H9 (cell line): ENCODE measurements around the gene LIPE. TPM values are rescaled to one million over a fixed set of nuclear protein-coding genes. Genes with fewer than 3 reads are reported as not detected.

ENCODE experiments used
- DNase-seq: peaks from one replicate; pipeline ENCODE4 v3.0.0-alpha.2; 2017
- H2AFZ ChIP-seq: one replicate; pipeline ENCODE4 v1.6.1; 2013; ENCODE audit warnings: mild to moderate bottlenecking, low read length, control low read depth, moderate library complexity
- H2AK5ac ChIP-seq: 2 replicates; pipeline ENCODE4 v1.6.1; 2013; ENCODE audit warnings: low read length, control low read depth, mixed read lengths; ENCODE audit not compliant: insufficient read length
- H2BK120ac ChIP-seq: one replicate; pipeline ENCODE4 v1.6.1; 2013; ENCODE audit warnings: low read depth, mild to moderate bottlenecking, low read length, control low read depth, inconsistent platforms; ENCODE audit not compliant: poor library complexity, severe bottlenecking
- H2BK12ac ChIP-seq: 2 replicates; pipeline ENCODE4 v1.6.1; 2013; ENCODE audit warnings: low read length, control low read depth, mixed read lengths, low read depth; ENCODE audit not compliant: insufficient read length
- H2BK15ac ChIP-seq: 2 replicates; pipeline ENCODE4 v1.6.1; 2013; ENCODE audit warnings: low read depth, low read length, control low read depth
- H2BK20ac ChIP-seq: one replicate; pipeline ENCODE4 v1.6.1; 2013; ENCODE audit warnings: low read depth, mild to moderate bottlenecking, low read length, control low read depth, inconsistent platforms; ENCODE audit not compliant: poor library complexity, severe bottlenecking
- H2BK5ac ChIP-seq: 2 replicates; pipeline ENCODE4 v1.6.1; 2013; ENCODE audit warnings: low read length, control low read depth, mixed read lengths; ENCODE audit not compliant: insufficient read length
- H3K14ac ChIP-seq: 2 replicates; pipeline ENCODE4 v1.6.1; 2013; ENCODE audit warnings: low read length, control low read depth; ENCODE audit not compliant: insufficient read depth
- H3K18ac ChIP-seq: 2 replicates; pipeline ENCODE4 v1.6.1; 2013; ENCODE audit warnings: low read depth, mild to moderate bottlenecking, mixed read lengths, low read length, control low read depth; ENCODE audit not compliant: insufficient read length
- H3K23ac ChIP-seq: 2 replicates; pipeline ENCODE4 v1.6.1; 2013; ENCODE audit warnings: low read length, control low read depth, mixed read lengths, low read depth; ENCODE audit not compliant: insufficient read length
- H3K23me2 ChIP-seq: 2 replicates; pipeline ENCODE4 v1.6.1; 2013; ENCODE audit warnings: low read depth, mild to moderate bottlenecking, mixed read lengths, low read length, control low read depth; ENCODE audit not compliant: insufficient read length, poor library complexity, severe bottlenecking
- H3K27ac ChIP-seq: 2 replicates; pipeline ENCODE4 v1.5.1; 2013; ENCODE audit warnings: low read length, control low read depth, mixed read lengths, low read depth; ENCODE audit not compliant: insufficient read length
- H3K27me3 ChIP-seq: 2 replicates; pipeline ENCODE4 v1.6.1; 2013; ENCODE audit warnings: low read length, control low read depth, inconsistent platforms; ENCODE audit not compliant: insufficient read depth
- H3K4ac ChIP-seq: 2 replicates; pipeline ENCODE4 v1.6.1; 2013; ENCODE audit warnings: low read depth, mild to moderate bottlenecking, control low read depth, inconsistent platforms, low read length, moderate library complexity
- H3K4me1 ChIP-seq: 2 replicates; pipeline ENCODE4 v1.6.1; 2013; ENCODE audit warnings: low read length, control low read depth, inconsistent platforms; ENCODE audit not compliant: insufficient read depth
- H3K4me2 ChIP-seq: 2 replicates; pipeline ENCODE4 v1.6.1; 2013; ENCODE audit warnings: low read length, control low read depth, mixed read lengths; ENCODE audit not compliant: insufficient read length, insufficient read depth
- H3K56ac ChIP-seq: 2 replicates; pipeline ENCODE4 v1.6.1; 2013; ENCODE audit warnings: low read depth, mild to moderate bottlenecking, mixed read lengths, low read length, control low read depth; ENCODE audit not compliant: insufficient read length
- H3K79me1 ChIP-seq: 2 replicates; pipeline ENCODE4 v1.6.1; 2013; ENCODE audit warnings: low read depth, mild to moderate bottlenecking, moderate library complexity, low read length, control low read depth, inconsistent platforms; ENCODE audit not compliant: insufficient read depth, poor library complexity, severe bottlenecking
- H3K79me2 ChIP-seq: 2 replicates; pipeline ENCODE4 v1.6.1; 2013; ENCODE audit warnings: low read length, control low read depth, inconsistent platforms; ENCODE audit not compliant: insufficient read depth
- H3K9ac ChIP-seq: 2 replicates; pipeline ENCODE4 v1.6.1; 2013; ENCODE audit warnings: low read length, control low read depth, mixed read lengths; ENCODE audit not compliant: insufficient read length; ENCODE audit errors: extremely low read depth
- H3K9me3 ChIP-seq: one replicate; pipeline ENCODE4 v1.6.1; 2013; ENCODE audit warnings: low read depth, low read length, inconsistent platforms; ENCODE audit not compliant: control insufficient read depth
- H3T11ph ChIP-seq: one replicate; pipeline ENCODE4 v1.6.1; 2013; ENCODE audit warnings: mild to moderate bottlenecking, low read length, control low read depth, inconsistent platforms
- H4K20me1 ChIP-seq: one replicate; pipeline ENCODE4 v1.6.1; 2013; ENCODE audit not compliant: control insufficient read depth, insufficient read length, insufficient read depth
- H4K5ac ChIP-seq: 2 replicates; pipeline ENCODE4 v1.6.1; 2013; ENCODE audit warnings: low read depth, mild to moderate bottlenecking, mixed read lengths, low read length, control low read depth; ENCODE audit not compliant: insufficient read length
- H4K8ac ChIP-seq: replicated peaks from 2 replicates; pipeline ENCODE4 v1.6.1; 2013; ENCODE audit warnings: low read length, control low read depth, mixed read lengths, low read depth; ENCODE audit not compliant: insufficient read length
- H4K91ac ChIP-seq: 2 replicates; pipeline ENCODE4 v1.6.1; 2013; ENCODE audit warnings: low read depth, mild to moderate bottlenecking, moderate library complexity, mixed read lengths, low read length, control low read depth; ENCODE audit not compliant: insufficient read length
- H3K27ac Mint-ChIP-seq, 3 experiments: 2 replicates in 2 of 3; 3 replicates in 1 of 3; pipeline ENCODE4 v1.8.0; 2020 to 2021; ENCODE audit warnings: mixed read lengths in 3 of 3, mild to moderate bottlenecking in 1 of 3, moderate library complexity in 1 of 3
- H3K27me3 Mint-ChIP-seq: 2 replicates; pipeline ENCODE4 v1.8.0; 2021; ENCODE audit warnings: low read depth, mild to moderate bottlenecking, moderate library complexity, mixed read lengths
- H3K36me3 Mint-ChIP-seq, 3 experiments: 2 replicates in 2 of 3; 3 replicates in 1 of 3; pipeline ENCODE4 v1.8.0; 2020 to 2021; ENCODE audit warnings: low read depth in 3 of 3, mixed read lengths in 3 of 3; ENCODE audit not compliant: insufficient read depth in 1 of 3
- H3K4me1 Mint-ChIP-seq, 2 experiments: 2 replicates each; pipeline ENCODE4 v1.8.0; 2020; ENCODE audit warnings: mixed read lengths in 2 of 2
- H3K4me3 Mint-ChIP-seq, 2 experiments: 2 replicates in 1 of 2; 3 replicates in 1 of 2; pipeline ENCODE4 v1.8.0; 2020 to 2021; ENCODE audit warnings: mild to moderate bottlenecking in 2 of 2, mixed read lengths in 2 of 2, moderate library complexity in 1 of 2
- H3K9me3 Mint-ChIP-seq, 2 experiments: 2 replicates in 1 of 2; 3 replicates in 1 of 2; pipeline ENCODE4 v1.8.0; 2020; ENCODE audit warnings: mild to moderate bottlenecking in 2 of 2, mixed read lengths in 2 of 2, moderate library complexity in 1 of 2
- WGBS: extraction: QIAGEN DNeasy Blood & Tissue Kit; methylation state at CpG from one replicate; pipeline ENCODE4 v1.1.7; 2013; ENCODE audit warnings: missing lambda C conversion rate, low lambda C conversion rate, mixed read lengths; ENCODE audit not compliant: insufficient read length; ENCODE audit errors: extremely low coverage; 5-methylcytosine and 5-hydroxymethylcytosine counted together
- total RNA-seq: library from RNA; stranded (reverse); gene quantifications from 2 replicates; pipeline ENCODE4 v1.2.1, GENCODE V29; 2021
- TF ChIP-seq, protein P1 (sequence below): fragments of 200-600 bp; sonication (generic); conservative IDR thresholded peaks from 3 replicates; pipeline ENCODE4 v1.8.0; 2021; ENCODE audit warnings: antibody characterized with exemption, mild to moderate bottlenecking

LIPE gene
- total RNA-seq, 1 experiment from 2014 or later: 6.3 TPM

- Histone ChIP-seq H2BK20ac (no peak overlapping the region), H2AFZ (no peak overlapping the region), H2BK15ac (no peak overlapping the region), H3K18ac (no peak overlapping the region), H3K4me2 (peak overlapping the region; percentile 36), H4K91ac (no peak overlapping the region), H3K56ac (no peak overlapping the region), H3K9me3 (no peaks in the 10 kb centered on the region), H2BK120ac (no peak overlapping the region), H3K4me1 (peaks cover 5% of the 10 kb centered on the region; the same call in 1 of the 2 replicates), H3K79me1 (no peaks in the 10 kb centered on the region), H3K79me2 (no peaks in the 10 kb centered on the region), H3K27ac (no peak overlapping the region), H4K5ac (no peak overlapping the region), H3K23ac (no peak overlapping the region), H2BK12ac (no peak overlapping the region), H2BK5ac (no peak overlapping the region), H4K20me1 (no peaks in the 10 kb centered on the region), H3K14ac (no peak overlapping the region), H3K4ac (no peak overlapping the region), H3K27me3 (no peaks in the 10 kb centered on the region), H3K23me2 (peaks cover 3% of the 10 kb centered on the region), H3T11ph (no peak overlapping the region), H3K9ac (no peak overlapping the region), H4K8ac (no peak overlapping the region), H2AK5ac (no peak overlapping the region)
- TF ChIP-seq, protein P1, sequence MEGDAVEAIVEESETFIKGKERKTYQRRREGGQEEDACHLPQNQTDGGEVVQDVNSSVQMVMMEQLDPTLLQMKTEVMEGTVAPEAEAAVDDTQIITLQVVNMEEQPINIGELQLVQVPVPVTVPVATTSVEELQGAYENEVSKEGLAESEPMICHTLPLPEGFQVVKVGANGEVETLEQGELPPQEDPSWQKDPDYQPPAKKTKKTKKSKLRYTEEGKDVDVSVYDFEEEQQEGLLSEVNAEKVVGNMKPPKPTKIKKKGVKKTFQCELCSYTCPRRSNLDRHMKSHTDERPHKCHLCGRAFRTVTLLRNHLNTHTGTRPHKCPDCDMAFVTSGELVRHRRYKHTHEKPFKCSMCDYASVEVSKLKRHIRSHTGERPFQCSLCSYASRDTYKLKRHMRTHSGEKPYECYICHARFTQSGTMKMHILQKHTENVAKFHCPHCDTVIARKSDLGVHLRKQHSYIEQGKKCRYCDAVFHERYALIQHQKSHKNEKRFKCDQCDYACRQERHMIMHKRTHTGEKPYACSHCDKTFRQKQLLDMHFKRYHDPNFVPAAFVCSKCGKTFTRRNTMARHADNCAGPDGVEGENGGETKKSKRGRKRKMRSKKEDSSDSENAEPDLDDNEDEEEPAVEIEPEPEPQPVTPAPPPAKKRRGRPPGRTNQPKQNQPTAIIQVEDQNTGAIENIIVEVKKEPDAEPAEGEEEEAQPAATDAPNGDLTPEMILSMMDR: no peak
- Mint-ChIP-seq H3K27ac (peak overlapping the region; percentile 75 to 95 (median 95); a peak in 5 of 7 replicates), H3K9me3 (peaks cover 3 to 4% of the 10 kb centered on the region in 2 experiments; a peak in 3 of 5 replicates), H3K36me3 (peaks cover 22 to 44% (median 38%) of the 10 kb centered on the region in 3 experiments), H3K4me3 (peak overlapping the region in 1 of 2 experiments; percentile 35; a peak in 1 of 5 replicates), H3K27me3 (peaks cover 1% of the 10 kb centered on the region; the same call in 1 of the 2 replicates), H3K4me1 (peaks cover 35 to 48% of the 10 kb centered on the region in 2 experiments)
- WGBS: no CpG with 5 or more reads among the region's 12 CpGs
- no peak for DNase-seq
These were observed 56.5 kb downstream of the LIPE start for GRCh38 chr19:42370626-42371175.
